Activated CD4-positive, alpha-beta T cell treated with anti-CD3 and anti-CD28 coated beads, Interleukin-2, amount 50 U/mL, for 16 hours (primary cell): ENCODE measurements around the gene EPHB6.
A peak's percentile ranks its signal among the peaks of the same experiment; 100 is the strongest.

Experiments used
- DNase-seq: peaks from one replicate; pipeline ENCODE4 v3.0.0-alpha.2; 2020

The EPHB6 gene

GRCh38 chr7:142864980-142865747 is 10.3 kb downstream of the EPHB6 start:
- no peak for DNase-seq

- no peak for DNase-seq
Measured at GRCh38 chr7:142865766-142866165, 10.9 kb downstream of the EPHB6 start.

- peak; percentile 13 for DNase-seq
Measured at GRCh38 chr7:142866361-142867096, 11.7 kb downstream of the EPHB6 start.

- no peak for DNase-seq
Measured at GRCh38 chr7:142867097-142867378, 12.2 kb downstream of the EPHB6 start.

GRCh38 chr7:142867398-142868187 is 12.7 kb downstream of the EPHB6 start:
- DNase-seq = no peak

GRCh38 chr7:142868188-142868985 is 13.5 kb downstream of the EPHB6 start:
- no peak for DNase-seq

- DNase-seq = no peak
Measured at GRCh38 chr7:142868986-142869415, 14.1 kb downstream of the EPHB6 start.

GRCh38 chr7:142869434-142869833 is 14.6 kb downstream of the EPHB6 start:
- no peak for DNase-seq

- DNase-seq = no peak
Measured at GRCh38 chr7:142870147-142870559, 15.3 kb downstream of the EPHB6 start.

GRCh38 chr7:142870566-142871259 is 15.8 kb downstream of the EPHB6 start:
- DNase-seq = no peak

GRCh38 chr7:142871260-142872105 is 16.6 kb downstream of the EPHB6 start:
- no peak for DNase-seq

GRCh38 chr7:142872106-142872675 is 17.3 kb downstream of the EPHB6 start:
- no peak for DNase-seq

GRCh38 chr7:142873281-142873784 is 18.5 kb downstream of the EPHB6 start:
- DNase-seq = peak; percentile 44

GRCh38 chr7:142873871-142874270 is 19.0 kb downstream of the EPHB6 start:
- no peak for DNase-seq

GRCh38 chr7:142874409-142874808 is 19.5 kb downstream of the EPHB6 start:
- no peak for DNase-seq

GRCh38 chr7:142874837-142875236 is 20.0 kb downstream of the EPHB6 start:
- no peak for DNase-seq

GRCh38 chr7:142875456-142875855 is 20.6 kb downstream of the EPHB6 start:
- DNase-seq = no peak

GRCh38 chr7:142876236-142876960 is 21.5 kb downstream of the EPHB6 start:
- no peak for DNase-seq

GRCh38 chr7:142876991-142877910 is 22.4 kb downstream of the EPHB6 start:
- no peak for DNase-seq
